ENCODE data around the gene SPATA7.

DNA sequence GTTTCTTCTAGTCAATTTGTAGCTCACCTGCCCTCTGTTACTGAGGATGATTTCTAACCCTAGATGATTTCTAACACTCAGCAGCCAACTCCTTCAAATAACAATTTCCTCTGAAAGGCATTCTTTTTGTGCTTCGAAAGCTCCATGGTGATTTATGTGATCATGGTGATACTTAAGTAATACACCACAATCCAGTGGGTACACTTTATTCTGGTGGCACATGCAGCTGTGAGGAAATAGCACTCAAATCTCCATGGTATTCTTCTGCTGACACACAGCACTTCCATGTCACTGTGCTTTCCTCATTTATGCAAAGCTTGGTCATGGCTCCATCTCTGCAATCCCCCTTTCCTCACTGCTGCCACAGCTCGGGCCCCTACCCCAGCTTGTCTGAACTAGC, 95.6 kb downstream of the SPATA7 start:
- TF ChIP-seq POLR2AphosphoS5 (IDR thresholded peaks at IDR 0.05; ENCODE audit: low read depth, low read length) (no peak), TAF1 (IDR thresholded peaks at IDR 0.05; ENCODE audit: borderline replicate concordance, insufficient read depth, low read length) (no peak), SIN3A (IDR thresholded peaks at IDR 0.05; ENCODE audit: borderline replicate concordance, insufficient read depth, low read length) (no peak)
- TF ChIP-seq, protein P1, sequence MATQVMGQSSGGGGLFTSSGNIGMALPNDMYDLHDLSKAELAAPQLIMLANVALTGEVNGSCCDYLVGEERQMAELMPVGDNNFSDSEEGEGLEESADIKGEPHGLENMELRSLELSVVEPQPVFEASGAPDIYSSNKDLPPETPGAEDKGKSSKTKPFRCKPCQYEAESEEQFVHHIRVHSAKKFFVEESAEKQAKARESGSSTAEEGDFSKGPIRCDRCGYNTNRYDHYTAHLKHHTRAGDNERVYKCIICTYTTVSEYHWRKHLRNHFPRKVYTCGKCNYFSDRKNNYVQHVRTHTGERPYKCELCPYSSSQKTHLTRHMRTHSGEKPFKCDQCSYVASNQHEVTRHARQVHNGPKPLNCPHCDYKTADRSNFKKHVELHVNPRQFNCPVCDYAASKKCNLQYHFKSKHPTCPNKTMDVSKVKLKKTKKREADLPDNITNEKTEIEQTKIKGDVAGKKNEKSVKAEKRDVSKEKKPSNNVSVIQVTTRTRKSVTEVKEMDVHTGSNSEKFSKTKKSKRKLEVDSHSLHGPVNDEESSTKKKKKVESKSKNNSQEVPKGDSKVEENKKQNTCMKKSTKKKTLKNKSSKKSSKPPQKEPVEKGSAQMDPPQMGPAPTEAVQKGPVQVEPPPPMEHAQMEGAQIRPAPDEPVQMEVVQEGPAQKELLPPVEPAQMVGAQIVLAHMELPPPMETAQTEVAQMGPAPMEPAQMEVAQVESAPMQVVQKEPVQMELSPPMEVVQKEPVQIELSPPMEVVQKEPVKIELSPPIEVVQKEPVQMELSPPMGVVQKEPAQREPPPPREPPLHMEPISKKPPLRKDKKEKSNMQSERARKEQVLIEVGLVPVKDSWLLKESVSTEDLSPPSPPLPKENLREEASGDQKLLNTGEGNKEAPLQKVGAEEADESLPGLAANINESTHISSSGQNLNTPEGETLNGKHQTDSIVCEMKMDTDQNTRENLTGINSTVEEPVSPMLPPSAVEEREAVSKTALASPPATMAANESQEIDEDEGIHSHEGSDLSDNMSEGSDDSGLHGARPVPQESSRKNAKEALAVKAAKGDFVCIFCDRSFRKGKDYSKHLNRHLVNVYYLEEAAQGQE (IDR thresholded peaks at IDR 0.05; ENCODE audit: insufficient read depth in 1 of 2, low read depth in 2 of 2, low read length in 2 of 2) = no peak

All from PFSK-1 (cell line).